UCSD-AML1 (cell line): ENCODE results near the gene EP400.

ENCODE experiments used
- DNase-seq: peaks from one replicate; lab custom pipeline; 2025; ENCODE audit not compliant: unreplicated experiment; lab: John Stamatoyannopoulos, UW

Gene EP400

GRCh38 chr12:132062481-132062880 is 112.7 kb downstream of the EP400 start:
- DNase-seq, result no peak

GRCh38 chr12:132063491-132063890 is 113.7 kb downstream of the EP400 start:
- peak; percentile 52 for DNase-seq

GRCh38 chr12:132064631-132065030 is 114.9 kb downstream of the EP400 start:
- no peak for DNase-seq

GRCh38 chr12:132065203-132065602 is 115.5 kb downstream of the EP400 start:
- no peak for DNase-seq

GRCh38 chr12:132065609-132066344 is 116.0 kb downstream of the EP400 start:
- DNase-seq, result no peak

GRCh38 chr12:132066345-132066685 is 116.6 kb downstream of the EP400 start:
- peak; percentile 60 for DNase-seq

GRCh38 chr12:132066749-132067148 is 117.0 kb downstream of the EP400 start:
- DNase-seq, result no peak

GRCh38 chr12:132067182-132067581 is 117.4 kb downstream of the EP400 start:
- DNase-seq, result no peak

GRCh38 chr12:132068250-132068649 is 118.5 kb downstream of the EP400 start:
- no peak for DNase-seq

GRCh38 chr12:132069336-132069985 is 119.7 kb downstream of the EP400 start:
- DNase-seq, result no peak

- no peak for DNase-seq
Measured at GRCh38 chr12:132070298-132070697, 120.6 kb downstream of the EP400 start.

- peak; percentile 25 for DNase-seq
Measured at GRCh38 chr12:132071040-132071810, 121.5 kb downstream of the EP400 start.

GRCh38 chr12:132071830-132072384 is 122.2 kb downstream of the EP400 start:
- no peak for DNase-seq

- no peak for DNase-seq
Measured at GRCh38 chr12:132074216-132074615, 124.5 kb downstream of the EP400 start.

GRCh38 chr12:132075026-132075713 is 125.4 kb downstream of the EP400 start:
- no peak for DNase-seq

GRCh38 chr12:132075714-132076553 is 126.2 kb downstream of the EP400 start:
- no peak for DNase-seq

- no peak for DNase-seq
Measured at GRCh38 chr12:132076711-132077110, 127.0 kb downstream of the EP400 start.

- no peak for DNase-seq
Measured at GRCh38 chr12:132077322-132078100, 127.8 kb downstream of the EP400 start.

- DNase-seq, result no peak
Measured at GRCh38 chr12:132078190-132078589, 128.4 kb downstream of the EP400 start.
